HG03575 (cell line): ENCODE data around the gene FMNL1.
"Not testable (repeated sequence)": the region's sequence is repeated elsewhere in the genome, so short reads cannot be mapped to it uniquely, and the experiment has no call there.

ENCODE experiments used
- ATAC-seq: cut with Tn5 transposase; IDR thresholded peaks from one replicate; pipeline ENCODE4 v1.9.1; 2021; ENCODE audit not compliant: unreplicated experiment, insufficient number of reproducible peaks, low FRiP score; ENCODE audit errors: extremely low read depth

FMNL1 gene

DNA sequence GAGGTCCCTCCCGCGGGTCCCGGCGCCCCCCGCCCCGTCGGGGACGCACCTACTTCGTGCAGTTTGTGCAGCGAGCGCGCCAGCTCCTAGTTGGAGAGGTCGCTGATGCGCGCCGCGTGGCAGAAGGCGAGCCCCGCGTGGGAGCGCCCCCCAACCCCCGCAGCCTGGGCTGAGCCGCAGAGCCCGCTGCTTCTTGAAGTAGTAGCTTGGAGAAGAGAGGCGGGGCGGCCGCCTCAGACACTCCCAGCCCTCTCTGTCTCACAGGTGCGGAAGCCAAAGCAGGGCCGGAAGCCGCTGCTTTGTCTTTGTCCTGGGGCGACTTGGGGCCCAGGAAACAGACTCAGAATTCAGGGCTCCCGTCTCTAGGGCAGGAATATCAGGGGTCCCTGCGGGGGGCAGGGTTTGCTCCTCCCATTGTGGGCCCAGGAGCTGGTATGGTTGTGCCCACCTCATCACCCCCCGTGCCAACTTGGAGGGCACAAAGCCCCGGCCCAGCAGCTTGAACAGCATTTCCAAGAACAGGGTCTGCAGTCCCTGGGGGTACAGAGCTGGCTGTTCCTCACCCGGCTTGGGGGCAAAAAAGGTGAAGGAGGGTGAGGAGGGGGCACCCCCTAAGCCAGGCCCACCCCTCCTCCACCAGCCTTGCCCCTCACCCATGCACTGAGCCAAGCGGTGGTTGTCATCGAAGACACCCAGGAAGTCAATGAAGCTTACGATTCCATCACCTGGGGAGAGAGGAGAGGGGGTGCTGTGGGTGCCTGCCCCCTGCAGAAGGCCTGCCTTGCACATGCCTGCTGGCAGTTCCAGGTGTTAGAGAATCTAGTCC, 26.7 kb downstream of the FMNL1 start:
- ATAC-seq = no peak

DNA sequence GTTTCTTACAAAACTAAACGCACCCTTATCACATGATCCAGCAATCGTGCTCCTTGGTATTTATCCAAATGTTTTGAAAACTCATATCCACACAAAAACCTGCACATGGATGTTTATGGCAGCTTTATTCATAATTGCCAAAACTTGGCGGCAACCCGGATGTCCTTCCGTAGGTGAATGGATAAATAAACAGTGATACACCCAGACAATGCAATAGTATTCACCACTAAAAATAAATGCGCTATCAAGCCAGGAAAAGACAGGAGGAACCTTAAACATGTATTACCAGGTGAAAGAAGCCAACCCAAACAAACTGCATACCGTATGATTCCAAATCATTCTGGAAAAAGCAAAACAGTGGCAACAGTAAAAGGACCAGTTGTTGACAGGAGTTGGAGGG, 30.2 kb downstream of the FMNL1 start:
- ATAC-seq = no peak

DNA sequence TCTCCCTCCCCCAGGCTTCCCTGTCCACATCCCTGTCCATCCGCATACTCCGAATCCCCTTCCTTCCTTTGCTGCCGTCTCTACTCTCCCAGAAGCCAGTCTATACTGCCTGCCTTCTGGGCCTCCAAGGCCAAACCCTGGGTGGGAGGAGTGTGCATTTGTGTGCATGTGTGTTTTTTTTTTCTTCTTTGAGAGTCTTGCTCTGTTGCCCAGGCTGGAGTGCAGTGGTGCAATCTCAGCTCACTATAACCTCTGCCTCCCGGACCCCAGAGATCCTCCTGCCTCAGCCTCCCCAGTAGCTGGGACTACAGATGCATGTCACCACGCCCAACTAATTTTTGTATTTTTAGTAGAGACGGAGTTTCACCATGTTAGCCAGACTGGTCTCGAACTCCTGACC, 31.6 kb downstream of the FMNL1 start:
- ATAC-seq = not testable (repeated sequence)

DNA sequence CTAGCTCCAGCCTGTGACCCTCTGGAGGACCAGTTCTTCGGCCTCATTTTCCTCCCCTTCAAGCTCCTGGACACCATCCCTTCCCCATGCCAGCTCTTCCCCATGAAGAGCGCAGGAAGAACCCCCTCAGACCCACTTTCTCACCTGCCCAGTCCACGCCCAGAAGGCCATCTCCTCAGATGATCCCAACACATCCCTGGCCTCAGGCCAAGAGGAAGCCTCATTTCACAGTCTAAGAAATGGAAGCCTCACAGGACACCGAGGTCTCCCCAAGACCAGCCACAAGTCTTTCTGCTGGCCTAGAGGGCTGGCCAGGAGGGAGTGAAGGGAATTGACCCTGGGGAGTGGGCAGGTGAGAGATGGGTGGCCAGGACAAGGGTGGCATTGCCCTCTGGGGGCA, 32.2 kb downstream of the FMNL1 start:
- ATAC-seq = no peak

DNA sequence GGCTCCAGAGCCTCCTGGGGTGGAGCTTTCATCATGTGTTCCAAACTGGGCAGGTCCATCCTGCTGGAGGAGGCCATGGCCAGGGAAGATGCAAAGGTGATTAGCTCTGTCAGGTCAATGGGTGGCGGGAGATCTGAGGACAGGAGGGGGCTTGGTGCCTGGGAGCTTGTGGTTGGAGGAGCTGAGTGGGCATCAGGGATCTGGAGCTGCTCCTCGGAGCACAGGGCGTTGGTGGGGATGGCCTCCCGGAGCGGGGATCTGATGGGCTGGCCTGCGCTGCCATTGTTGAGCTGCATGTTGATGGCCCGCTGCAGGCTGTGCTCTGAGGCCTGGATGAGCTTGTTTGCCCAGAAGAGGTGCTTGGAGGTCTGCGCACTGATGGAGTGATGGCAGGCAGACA, 33.7 kb downstream of the FMNL1 start:
- no peak for ATAC-seq

DNA sequence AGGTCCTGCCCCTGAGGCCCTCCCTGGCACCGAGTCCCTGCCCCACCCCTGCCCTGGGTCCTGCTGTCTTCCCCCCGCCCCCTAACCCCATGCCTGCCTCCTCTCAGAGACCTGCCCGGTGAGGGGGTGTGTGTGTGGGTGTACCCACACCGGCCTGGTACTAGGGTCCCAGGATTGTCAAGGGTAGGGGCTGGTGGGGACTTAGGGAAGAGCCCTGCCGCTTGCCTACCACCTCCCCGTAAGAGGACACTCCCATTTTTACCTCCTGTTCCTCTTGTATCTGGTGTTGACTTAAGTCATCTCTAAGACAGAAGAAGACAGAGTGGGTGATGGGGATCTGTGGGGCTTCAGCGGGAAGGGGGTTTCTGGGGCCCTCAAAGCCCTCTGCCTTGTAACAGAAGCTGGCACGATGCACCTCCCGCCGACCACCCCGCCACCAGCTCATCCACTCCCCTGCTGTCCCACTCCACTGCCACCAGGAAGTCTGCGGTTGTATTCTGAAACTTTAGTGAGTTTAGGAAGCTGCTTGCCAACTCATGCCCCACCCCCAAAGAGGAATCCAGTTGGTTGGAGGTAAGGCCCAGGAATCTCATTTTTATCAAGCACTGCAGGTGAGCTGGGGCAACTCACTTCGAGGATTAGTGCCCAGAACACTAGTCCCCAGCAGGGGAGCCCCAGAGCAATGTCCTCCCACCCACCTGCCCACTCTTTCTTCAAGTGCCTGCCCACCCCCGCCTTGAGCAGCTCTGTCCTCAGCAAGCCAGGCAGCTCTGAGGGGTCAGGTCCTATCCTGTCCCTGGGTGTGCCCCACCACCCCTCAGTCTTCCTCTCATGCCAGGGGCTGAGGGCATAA, 34.7 kb downstream of the FMNL1 start:
- no peak for ATAC-seq

DNA sequence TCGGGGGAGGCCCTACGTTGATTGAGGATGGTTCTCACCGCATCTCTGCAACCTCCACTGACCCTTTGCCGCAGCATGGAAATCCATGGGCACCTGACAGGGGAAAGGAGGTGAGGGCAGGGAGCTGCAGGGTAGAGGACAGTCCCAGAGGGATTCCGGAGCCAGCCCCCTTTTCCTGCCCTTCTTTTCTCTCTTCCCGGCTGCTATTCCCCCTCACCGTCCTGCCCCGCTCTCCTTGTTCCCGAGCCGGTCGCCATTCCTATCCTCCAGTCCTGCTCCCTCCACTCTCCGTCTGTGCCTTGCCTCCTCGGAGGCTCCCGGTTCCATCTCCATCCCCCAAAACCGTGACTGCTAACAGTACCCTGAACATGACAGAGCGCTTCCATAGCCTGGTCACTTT, 35.4 kb downstream of the FMNL1 start:
- ATAC-seq = no peak

DNA sequence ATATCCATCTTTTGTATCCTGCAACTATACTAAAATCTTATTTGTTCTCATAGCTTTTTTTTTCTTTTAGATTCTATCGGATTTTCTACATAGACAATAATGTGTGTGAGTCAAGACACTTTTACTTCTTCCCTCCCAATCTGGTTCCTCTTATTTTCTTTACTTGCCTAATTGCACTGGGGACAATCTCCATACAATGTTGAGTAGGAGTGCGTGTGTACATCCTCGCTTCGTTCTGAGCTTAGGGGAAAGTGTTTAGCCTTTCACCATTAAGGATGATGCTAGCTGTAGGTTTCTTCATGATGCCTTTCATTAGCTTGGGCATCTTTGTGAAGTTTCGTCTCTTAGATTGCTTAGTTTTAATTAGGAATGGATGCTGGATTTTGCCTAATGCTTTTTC, 37.3 kb downstream of the FMNL1 start:
- ATAC-seq = no peak

DNA sequence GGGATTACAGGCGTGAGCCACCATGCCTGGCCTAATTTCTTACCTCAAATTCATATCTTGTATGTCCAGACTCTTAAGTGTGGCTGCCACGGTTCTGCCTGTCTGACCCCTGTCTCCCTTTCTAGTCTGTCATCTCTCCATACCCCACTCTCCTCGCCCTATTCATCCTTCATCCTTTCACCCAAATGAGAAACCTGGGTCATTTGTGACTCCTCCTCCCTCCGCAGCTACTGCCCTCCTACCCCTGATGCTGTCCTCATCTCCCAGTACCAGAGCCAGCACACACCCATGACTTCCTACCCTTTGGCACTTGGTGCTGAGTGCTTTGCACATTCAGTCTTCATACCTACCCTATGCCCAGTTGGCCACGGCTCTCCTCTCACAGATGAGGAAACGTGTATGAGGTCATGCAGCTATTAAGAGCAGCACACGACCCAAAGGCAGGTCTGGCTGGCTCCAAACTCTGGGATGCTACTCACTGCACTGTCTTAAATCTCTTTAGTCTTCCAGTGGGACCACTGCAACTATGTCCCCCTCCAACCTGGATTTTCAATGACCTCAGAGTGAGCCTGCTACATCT, 38.6 kb downstream of the FMNL1 start:
- ATAC-seq = no peak

DNA sequence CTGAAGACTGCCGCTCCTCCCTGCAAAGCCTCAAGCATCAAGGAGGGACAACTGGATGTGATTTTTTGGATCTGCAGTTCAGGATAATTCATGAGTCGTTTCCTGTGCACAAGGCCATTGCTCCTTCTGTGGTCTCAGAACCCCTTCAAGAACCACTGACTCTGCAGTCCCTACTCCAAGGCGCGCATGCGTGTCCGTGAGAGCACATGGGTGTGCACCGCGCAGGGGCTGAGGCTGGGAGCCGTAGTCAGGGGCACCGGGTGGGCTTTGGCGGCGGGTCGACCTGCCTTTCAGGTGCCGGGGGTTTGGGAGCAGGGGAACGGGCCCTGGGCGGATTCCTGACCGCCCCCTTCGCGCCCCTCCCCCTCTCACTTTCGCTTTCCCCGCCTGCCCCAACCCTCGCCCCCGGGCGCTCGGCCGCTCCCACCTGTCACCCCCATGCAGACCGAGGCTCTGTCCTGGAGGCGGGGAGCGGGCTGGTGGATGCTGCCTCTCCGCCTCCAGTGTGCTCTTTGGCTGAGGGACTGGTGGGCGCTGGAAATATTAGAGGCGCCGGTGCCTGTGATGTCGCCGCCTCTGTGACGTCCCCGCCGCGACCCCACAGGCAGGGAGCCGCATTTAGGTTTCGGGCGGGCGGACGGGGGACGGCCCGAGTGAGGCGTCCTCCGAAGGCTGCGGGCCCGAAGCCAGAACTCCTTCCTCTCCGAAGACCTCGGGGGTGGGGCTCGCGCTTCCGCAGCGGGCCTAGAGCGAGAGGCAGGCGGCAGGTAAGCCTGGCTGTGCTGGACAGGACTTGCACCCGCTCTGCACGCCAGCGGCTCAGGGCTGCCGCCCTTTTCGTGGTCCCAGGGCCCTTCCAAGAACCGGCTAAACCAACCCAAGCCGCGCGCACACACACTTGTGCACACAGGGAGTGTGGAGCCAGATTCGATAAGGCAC, 40.2 kb downstream of the FMNL1 start, which contains the start of gene SPATA32:
TSS of gene SPATA32 (minus strand) at position 518 of the 939 bp plus-strand sequence. CDS start at position 440, 78 bp downstream.
- no peak for ATAC-seq

DNA sequence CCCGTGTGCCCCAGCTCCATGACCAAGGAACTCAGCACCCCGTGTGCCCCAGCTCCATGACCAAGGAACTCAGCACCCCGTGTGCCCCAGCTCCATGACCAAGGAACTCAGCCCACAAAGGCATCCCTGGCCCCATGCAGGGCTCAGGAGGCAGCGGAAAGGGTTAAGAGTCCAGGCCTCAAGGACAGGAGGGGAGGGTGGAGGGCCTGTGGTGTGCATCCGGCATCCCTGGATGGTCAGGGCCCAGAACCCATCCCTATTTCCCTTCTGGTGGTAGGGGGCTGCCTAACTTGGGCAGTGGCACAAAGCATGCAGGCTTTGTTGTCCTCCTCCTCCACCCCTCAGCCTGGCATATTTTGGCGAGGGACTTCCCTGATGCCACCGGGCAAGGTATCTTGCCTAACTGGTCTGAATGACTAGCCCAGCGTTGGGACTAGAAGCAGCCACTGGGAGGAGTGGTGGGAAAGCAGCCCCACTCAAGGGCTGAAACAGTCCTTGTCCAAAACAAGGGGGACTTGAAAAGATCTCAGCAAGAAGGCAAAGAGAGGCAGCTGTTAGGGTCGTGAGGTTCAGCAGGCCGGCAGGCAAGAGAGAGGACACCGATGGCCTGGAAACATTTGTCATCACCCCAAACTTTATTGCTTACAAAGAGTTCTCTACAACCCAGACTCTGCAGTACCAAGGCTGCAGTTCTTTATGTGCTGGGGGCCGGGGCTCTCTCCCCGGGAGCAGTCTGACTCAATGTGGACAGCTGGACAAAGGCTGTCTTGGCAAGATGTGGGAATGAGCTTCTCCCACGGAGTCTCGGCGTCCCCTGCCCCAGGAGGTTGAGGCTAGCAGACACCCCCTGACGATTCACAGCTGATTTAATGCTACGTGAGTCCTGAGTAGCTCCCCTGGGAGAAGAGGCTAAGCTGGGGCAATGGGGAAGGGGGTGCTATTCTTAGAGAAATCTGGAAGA, 41.1 kb downstream of the FMNL1 start:
- no peak for ATAC-seq

DNA sequence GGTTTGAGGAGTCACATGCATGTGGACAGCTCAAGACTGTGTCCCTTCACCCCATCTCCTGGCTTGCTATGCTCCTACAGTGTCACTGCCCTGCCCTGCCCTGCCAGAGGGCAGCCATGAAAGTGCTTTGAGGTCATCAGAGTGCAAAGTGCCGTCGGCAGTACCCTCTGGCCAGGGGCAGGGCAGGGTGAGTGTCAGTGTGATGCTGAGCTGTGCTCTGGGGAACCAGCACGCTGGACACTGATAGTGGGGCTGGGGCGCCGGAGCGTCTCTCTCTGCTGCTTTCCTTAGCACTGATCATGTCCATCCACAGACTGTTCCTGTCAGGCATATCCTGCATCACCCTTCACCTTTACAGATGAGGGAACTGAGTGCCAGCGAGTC, 41.8 kb downstream of the FMNL1 start:
- ATAC-seq = no peak

DNA sequence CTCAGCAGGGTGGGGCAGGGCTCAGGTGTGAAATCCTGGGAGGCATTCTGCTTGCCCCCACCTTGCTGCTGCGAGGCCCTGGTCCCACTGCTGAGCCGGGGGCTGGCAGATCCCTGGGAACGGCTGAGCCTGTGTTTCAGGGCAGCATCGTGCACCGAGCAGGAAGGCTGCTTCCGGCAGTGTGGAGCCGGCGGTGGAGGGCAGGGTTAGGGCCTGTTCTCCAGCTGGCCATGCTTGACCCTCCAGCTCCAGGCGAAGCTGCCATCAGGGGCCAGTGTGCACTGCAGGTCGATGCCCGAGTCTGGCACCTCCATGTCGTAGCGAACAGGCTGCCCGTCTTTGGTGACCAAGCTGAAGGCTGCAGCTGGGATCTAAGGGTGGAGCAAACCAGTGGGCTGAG, 42.7 kb downstream of the FMNL1 start:
- no peak for ATAC-seq

DNA sequence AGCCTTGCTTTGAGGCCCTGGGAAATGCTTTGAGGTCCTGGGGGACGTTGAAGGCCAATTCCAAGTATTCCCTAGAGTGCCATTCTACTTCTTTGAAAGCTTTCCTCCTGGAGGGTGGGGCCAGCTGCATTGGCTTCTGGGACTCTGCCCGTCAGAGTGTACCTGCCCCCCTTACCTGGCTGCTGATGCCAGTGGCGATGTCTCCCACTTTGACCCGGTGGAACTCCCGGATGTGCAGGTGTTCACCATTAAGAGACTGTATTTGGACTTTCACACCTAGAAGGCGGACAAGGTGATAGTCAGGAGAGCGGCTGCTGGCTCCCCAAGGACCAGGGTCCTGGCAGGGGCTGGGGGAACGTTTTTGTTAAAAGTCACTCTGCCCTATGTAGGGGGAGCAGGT, 43.3 kb downstream of the FMNL1 start:
- ATAC-seq = no peak

DNA sequence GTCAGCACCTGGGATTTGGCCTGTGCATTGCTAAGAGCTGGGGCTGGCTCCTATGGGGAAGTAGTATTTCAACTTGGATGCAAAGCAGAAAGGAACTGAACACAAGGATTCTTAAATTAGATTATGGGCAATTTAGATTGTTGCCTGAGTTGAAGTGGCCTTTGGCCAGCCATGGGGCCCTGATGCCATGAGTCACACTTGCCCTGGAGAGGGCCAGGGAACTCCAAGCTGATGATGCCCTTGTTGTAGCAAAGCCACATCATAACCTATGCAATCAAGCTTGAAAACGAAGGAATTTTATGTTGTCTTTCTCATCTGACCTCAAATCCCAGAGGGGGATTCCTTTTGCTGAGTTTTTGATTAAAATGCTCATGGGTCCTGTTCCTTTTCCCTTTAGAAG, 44.1 kb downstream of the FMNL1 start:
- ATAC-seq = no peak

DNA sequence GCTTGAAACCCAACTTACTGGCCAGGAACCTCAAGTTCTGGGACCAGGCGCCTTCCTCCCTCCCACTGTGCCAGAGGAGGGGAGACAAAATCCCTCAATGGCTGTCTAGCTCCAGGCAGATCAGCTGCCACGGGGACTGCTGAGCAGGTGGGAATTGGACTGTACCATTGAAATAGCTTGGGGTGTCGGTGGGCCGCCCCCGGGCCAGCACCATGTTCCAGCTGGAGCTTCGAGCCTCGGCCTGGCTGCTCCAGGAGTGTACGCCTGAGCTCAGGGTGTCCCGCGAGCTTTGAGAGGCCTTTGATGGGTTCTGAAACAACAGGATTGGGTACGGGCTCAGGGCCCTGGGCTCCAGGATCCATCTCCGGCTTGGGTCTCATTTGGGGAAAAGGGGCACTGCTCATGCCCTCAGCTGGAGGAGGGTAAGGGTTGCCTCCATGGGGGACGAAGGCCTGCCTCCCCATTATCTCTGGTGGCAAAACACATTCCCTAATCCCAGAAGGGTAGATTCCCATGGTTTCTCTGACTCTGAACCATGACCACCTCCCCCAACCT, 44.8 kb downstream of the FMNL1 start:
- no peak for ATAC-seq

DNA sequence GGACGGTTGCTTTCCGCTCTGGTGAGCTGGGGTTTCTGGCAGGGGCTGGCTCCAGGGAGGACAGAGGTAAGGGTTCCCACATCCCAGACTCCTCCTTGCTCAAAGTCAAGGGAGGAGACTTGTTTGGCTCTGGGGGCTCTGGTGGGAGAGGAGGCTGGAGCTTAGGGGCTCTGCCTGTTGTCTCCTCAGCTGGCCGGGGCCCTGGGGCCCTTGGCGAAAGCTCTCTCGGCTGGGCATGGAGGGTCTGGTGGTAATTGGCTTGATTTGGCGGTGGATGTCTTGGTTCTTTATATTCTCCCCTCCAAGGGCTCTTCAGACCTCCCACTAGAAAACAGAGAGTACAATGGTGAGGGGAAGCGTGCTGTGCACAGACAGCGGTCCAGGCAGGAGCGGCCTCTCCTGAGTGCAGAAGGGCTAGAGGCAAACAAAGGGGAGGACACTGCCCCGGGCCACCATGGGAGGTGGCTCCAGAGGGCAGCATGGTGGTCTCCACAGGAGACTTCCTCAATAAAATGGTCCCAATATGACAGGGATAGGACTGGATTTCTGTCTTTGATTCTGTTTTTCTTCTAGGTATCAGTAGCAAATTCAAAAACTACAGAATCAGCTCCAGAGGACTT, 45.9 kb downstream of the FMNL1 start:
- no peak for ATAC-seq
